Transverse colon (tissue), 4 donors: ENCODE results near the gene SLMAP.

Source experiments
- EP300 ChIP-seq: sonication (generic); formaldehyde crosslinking; IDR thresholded peaks from one replicate; pipeline ENCODE4 v1.6.1; 2017; ENCODE audit warnings: antibody characterized with exemption, low read depth
- POLR2A ChIP-seq: fragments of 450-650 bp; IDR thresholded peaks from one replicate; pipeline ENCODE4 v1.6.1; 2016; ENCODE audit warnings: antibody characterized with exemption, mild to moderate bottlenecking, moderate library complexity
- POLR2AphosphoS5 ChIP-seq, 3 donors: sonication (generic); formaldehyde crosslinking; IDR thresholded peaks; one replicate each; pipeline ENCODE4 v1.6.1; 2016; ENCODE audit warnings: antibody characterized with exemption in 3 of 3
- TF ChIP-seq, protein P1 (sequence below), 5 experiments: fragments of 200-600 bp in 3 of 5; fragments of 450-650 bp in 2 of 5; sonication (generic) in 3 of 5; IDR thresholded peaks; 1 replicate in 2 of 5; 2 replicates in 3 of 5; pipeline ENCODE4 v1.5.1; 2016 to 2017; ENCODE audit warnings: antibody characterized with exemption in 5 of 5, inconsistent platforms in 3 of 5, mild to moderate bottlenecking in 2 of 5, moderate library complexity in 1 of 5

DNA sequence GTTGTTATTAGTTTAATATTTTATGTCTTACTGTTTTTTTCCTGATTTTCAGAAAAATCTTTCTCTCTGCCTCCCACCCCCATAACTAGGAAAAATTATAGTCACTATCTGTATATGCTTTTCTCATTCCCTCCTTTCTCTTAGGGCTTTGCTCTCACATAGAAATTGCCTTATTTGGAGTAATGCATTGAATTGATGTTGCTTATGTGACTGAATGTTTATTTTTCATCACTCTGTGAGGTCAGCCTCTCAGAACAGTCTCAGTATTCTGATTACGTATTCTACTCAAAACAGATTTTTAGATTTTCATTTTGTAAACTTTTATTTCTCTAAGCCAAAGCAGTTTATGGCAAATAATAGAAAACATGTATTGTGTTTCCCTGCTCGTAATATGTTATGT lies 121.0 kb downstream of the SLMAP start:
- TF ChIP-seq, protein P1, sequence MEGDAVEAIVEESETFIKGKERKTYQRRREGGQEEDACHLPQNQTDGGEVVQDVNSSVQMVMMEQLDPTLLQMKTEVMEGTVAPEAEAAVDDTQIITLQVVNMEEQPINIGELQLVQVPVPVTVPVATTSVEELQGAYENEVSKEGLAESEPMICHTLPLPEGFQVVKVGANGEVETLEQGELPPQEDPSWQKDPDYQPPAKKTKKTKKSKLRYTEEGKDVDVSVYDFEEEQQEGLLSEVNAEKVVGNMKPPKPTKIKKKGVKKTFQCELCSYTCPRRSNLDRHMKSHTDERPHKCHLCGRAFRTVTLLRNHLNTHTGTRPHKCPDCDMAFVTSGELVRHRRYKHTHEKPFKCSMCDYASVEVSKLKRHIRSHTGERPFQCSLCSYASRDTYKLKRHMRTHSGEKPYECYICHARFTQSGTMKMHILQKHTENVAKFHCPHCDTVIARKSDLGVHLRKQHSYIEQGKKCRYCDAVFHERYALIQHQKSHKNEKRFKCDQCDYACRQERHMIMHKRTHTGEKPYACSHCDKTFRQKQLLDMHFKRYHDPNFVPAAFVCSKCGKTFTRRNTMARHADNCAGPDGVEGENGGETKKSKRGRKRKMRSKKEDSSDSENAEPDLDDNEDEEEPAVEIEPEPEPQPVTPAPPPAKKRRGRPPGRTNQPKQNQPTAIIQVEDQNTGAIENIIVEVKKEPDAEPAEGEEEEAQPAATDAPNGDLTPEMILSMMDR (IDR thresholded peaks at IDR 0.05) = no peak
- no peak for TF ChIP-seq POLR2A
- no peak for TF ChIP-seq EP300
- no peak for TF ChIP-seq POLR2AphosphoS5 (IDR thresholded peaks at IDR 0.05)
